AG09309 (cell line): ENCODE measurements around the gene DST.

Experiments used
- DNase-seq: peaks from one replicate; pipeline ENCODE4 v3.0.0-alpha.2; 2010; ENCODE audit warnings: low read depth
- H3K4me3 ChIP-seq: 2 replicates; pipeline ENCODE4 v1.5.1; 2011; ENCODE audit warnings: mild to moderate bottlenecking, low read depth, low read length, moderate library complexity; ENCODE audit not compliant: control insufficient read depth
- TF ChIP-seq, protein P1 (sequence below): IDR thresholded peaks from 2 replicates; pipeline ENCODE4 v1.5.1; 2011; ENCODE audit warnings: mild to moderate bottlenecking, low read depth, low read length, inconsistent platforms; ENCODE audit not compliant: insufficient read depth, control insufficient read depth; ENCODE audit errors: missing control alignments

DST gene

DNA sequence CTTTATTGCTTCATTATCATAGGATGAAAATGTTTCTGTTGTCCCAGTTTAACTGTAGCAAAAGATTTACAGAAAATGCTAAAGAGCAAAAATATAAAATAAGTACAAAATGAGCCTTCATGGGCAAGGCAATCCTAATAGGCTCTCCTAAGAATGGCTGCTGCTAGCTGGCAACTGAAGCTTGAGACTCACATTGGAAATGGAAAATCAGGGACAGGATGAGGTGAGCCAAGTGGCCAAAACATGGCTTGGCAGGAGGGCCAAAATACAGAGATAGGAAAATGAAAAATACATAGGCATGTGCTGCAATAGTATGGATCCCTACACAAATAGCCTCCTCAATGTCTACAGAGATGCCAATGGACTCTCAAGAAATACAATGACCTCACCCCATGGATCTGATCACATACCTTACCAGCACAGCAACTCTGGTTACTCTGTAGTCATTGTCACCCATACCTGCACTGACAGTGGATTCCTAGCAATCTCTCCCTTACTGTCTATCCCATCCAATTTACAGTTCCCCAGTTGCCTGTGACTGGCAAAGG is 105.4 kb downstream of the DST start:
- DNase-seq, result no peak
- H3K4me3 ChIP-seq, result no peak overlapping the region
- TF ChIP-seq, protein P1, sequence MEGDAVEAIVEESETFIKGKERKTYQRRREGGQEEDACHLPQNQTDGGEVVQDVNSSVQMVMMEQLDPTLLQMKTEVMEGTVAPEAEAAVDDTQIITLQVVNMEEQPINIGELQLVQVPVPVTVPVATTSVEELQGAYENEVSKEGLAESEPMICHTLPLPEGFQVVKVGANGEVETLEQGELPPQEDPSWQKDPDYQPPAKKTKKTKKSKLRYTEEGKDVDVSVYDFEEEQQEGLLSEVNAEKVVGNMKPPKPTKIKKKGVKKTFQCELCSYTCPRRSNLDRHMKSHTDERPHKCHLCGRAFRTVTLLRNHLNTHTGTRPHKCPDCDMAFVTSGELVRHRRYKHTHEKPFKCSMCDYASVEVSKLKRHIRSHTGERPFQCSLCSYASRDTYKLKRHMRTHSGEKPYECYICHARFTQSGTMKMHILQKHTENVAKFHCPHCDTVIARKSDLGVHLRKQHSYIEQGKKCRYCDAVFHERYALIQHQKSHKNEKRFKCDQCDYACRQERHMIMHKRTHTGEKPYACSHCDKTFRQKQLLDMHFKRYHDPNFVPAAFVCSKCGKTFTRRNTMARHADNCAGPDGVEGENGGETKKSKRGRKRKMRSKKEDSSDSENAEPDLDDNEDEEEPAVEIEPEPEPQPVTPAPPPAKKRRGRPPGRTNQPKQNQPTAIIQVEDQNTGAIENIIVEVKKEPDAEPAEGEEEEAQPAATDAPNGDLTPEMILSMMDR, result no peak

DNA sequence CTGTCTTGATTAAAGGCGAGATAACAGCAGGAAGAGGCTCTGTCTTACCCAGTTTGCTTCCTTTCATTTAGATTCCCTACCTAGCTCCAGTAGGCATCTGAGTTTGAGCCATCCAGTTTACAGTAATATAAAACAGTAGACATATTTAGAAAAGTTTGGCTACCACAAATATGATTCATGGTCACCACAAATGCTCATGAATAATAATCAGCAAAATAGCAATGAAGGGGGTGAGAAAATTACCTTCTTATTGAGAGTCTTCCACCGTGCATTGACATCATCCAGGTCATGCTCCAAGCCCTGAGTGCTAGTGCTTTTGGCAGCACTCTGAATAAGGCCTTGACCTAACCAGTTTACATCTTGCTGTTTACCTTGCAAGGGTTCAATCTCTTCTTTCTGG is 106.2 kb downstream of the DST start:
- no peak for DNase-seq
- no peak overlapping the region for H3K4me3 ChIP-seq
- TF ChIP-seq, protein P1, result no peak

DNA sequence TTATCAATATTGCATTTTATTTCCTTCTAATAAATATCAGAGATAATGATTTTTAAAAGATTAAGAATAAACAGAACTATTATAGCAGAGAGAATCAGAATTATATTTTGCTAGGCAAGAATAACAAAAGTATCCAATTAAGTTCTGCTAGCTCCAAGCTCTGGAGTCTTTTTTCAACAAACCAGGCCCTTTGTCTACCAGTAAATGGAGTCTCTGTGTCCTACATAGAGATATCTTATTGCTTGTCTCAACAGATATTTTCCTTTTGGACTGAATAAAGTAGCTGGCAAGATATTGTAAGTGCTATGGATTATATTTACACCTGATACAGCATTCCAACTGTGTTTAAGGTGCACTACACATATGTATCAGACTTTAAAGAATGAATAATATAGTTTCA is 107.1 kb downstream of the DST start:
- DNase-seq, result no peak
- no peak overlapping the region for H3K4me3 ChIP-seq
- TF ChIP-seq, protein P1, result no peak

DNA sequence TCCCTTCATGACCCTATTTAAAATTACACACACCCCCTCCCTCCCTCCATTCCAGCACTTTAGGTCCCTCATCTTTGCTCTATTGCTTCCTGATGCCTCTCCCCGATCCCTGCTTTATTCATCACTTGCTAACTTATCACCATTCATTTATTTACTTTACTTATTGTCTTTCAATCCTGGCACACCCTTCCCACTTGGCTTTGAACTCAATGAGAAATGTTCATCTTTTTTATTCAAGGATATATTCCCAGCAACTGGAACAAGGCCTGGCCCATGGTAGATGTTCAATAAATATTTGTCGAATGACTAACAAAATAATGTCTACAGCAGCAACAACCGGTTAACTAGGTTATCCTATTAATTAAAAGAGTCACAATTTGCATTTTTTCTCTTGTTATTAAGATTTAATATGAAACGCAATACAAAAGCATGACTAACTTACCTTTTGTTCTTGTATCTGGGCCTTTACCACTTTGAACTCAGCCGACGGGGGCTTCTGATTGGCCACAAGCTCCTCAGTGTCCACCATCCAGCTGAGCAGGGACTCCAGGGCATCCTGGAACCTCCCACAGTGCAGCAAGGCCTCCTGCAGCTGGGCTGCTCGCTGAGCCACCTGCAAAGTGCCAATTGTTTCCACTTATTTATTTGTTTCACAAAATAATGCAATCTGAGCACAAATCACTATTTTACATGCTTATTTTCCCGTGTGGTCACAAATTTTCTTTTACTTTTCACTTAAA is 107.8 kb downstream of the DST start:
- TF ChIP-seq, protein P1, result no peak
- H3K4me3 ChIP-seq, result no peak overlapping the region
- no peak for DNase-seq

DNA sequence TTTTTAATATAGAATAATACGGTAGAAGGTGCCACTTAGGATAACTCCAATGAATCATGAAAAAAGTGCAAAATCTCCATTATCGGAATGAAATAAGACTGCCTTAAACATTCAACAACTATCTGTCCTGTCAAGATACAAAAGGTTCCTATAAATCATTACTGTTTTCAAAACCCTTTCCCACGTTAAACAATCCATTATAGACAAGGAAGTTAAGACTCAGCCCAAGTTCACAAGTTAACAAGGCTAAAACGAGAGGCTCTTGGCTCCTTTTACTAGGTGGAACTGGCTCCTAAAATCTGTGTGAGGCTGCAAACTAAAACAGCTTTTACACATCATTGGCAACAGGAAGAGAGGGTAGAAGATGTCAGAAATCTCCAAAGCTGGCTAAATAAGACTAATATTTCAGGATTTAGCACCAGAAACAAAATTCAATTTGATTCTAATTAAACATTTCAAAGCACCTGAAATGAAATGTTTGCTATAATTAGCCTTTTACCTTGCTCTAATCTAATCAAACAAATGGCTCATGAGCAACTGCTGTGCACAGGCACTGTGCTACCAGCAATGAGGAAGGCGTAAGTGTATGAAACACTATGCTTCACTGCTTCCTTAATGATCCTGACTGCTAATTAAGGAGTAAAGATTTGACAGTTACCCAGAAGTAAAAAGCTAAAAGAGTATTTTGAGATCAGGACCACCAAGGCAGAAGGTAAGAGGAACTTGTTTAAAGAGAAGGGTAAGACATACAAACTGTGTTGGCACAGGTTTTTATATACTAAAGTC is 109.7 kb downstream of the DST start:
- DNase-seq, result no peak
- no peak overlapping the region for H3K4me3 ChIP-seq
- TF ChIP-seq, protein P1, result no peak

DNA sequence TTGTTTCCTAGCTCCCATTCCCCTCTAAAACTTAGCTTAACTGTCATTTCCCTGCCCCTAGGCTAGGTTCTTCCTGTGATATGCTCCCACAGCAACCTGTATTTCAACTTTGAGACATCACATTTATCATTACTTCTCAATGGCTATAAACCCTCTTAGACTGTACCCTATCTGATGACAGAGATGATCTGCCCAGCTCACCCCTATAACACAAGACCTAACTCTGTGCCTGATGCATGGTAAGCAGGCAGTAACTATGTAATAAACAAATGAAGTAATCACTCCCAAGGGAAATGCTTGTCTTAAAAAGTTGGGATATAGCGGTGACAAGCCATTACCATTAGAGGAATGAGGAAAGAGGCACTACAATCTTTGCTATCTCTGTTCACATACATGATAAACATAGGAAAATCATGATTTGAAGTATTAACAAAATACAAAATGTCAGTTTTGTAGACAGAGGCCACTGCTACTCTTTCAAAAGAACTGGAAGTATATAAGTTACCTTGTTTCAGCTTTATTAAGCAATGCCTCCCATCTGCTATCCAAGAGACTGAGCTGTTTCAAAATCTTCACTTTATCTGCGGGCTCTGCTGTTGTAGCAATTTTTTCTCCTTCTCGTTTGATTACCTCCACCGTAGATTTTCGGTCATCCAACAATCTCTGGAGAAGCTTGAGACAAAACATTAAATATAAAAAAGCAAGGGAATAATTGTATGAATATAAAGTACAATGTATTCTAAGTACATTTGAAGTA is 110.7 kb downstream of the DST start:
- TF ChIP-seq, protein P1, result no peak
- no peak for DNase-seq
- no peak overlapping the region for H3K4me3 ChIP-seq
